SK-N-SH treated with all-trans-retinoic acid at 6 μM for 48 hours (cell line): Measurements from ENCODE around the gene UNC13B.

Experiments
- ARNTL ChIP-seq: fragments of 450-650 bp; formaldehyde crosslinking; IDR thresholded peaks from 2 replicates; pipeline ENCODE4 v1.5.0; 2020; ENCODE audit warnings: low read depth, mild to moderate bottlenecking, moderate library complexity, borderline replicate concordance
- BACH2 ChIP-seq: fragments of 250-450 bp; sonication (Bioruptor Pico); IDR thresholded peaks from 2 replicates; pipeline ENCODE4 v1.9.0; 2021; ENCODE audit warnings: mild to moderate bottlenecking, borderline replicate concordance
- CSDC2 ChIP-seq: fragments of 250-450 bp; sonication (Bioruptor Pico); IDR thresholded peaks from 2 replicates; pipeline ENCODE4 v1.5.0; 2020; ENCODE audit warnings: mild to moderate bottlenecking, moderate library complexity
- OSR1 ChIP-seq: fragments of 250-450 bp; sonication (Bioruptor Pico); IDR thresholded peaks from 2 replicates; pipeline ENCODE4 v1.8.0; 2022; ENCODE audit warnings: moderate library complexity, mild to moderate bottlenecking, inconsistent platforms
- RARB ChIP-seq: fragments of 250-450 bp; sonication (Bioruptor Pico); IDR thresholded peaks from 2 replicates; pipeline ENCODE4 v1.8.0; 2021; ENCODE audit warnings: mild to moderate bottlenecking, moderate library complexity
- SNAI2 ChIP-seq: fragments of 250-450 bp; sonication (Bioruptor Pico); IDR thresholded peaks from 2 replicates; pipeline ENCODE4 v1.5.0; 2020; ENCODE audit warnings: mild to moderate bottlenecking, moderate library complexity
- ZFP3 ChIP-seq: fragments of 250-450 bp; sonication (Bioruptor Pico); IDR thresholded peaks from 2 replicates; pipeline ENCODE4 v1.5.0; 2020; ENCODE audit warnings: mild to moderate bottlenecking, moderate library complexity

GRCh38 chr9:35277171-35277520, 115.3 kb downstream of the UNC13B start:
- TF ChIP-seq BACH2 (CRISPR knock-in tag), result no peak
- TF ChIP-seq OSR1 (CRISPR knock-in tag), result no peak
- no peak for TF ChIP-seq CSDC2 (CRISPR knock-in tag)
- TF ChIP-seq ZFP3 (CRISPR knock-in tag), result no peak
- no peak for TF ChIP-seq ARNTL (CRISPR knock-in tag)
- TF ChIP-seq RARB (CRISPR knock-in tag), result no peak
- TF ChIP-seq SNAI2 (CRISPR knock-in tag), result no peak
